SK-N-SH (cell line): Measurements from ENCODE around the gene CYP26C1. TPM values are rescaled to one million over a fixed set of nuclear protein-coding genes. Genes with fewer than 3 reads are reported as not detected.
A peak's percentile ranks its signal among the peaks of the same experiment; 100 is the strongest.

Source experiments
- CTCF ChIA-PET: fragments of 300-600, 350-600 bp; formaldehyde crosslinking; extraction: SDS; loops from one replicate; lab custom pipeline; 2021; lab: Yijun Ruan, JAX
- POLR2A ChIA-PET: fragments of 350-600 bp; sonication (Branson Sonifier 250); formaldehyde crosslinking; extraction: SDS; loops from one replicate; lab custom pipeline; 2020; ENCODE audit warnings: antibody characterized with exemption, inconsistent platforms; lab: Yijun Ruan, JAX
- DNase-seq: peaks from one replicate; pipeline ENCODE4 v3.0.0; 2012
- H2AFZ ChIP-seq: fragments of 200-600 bp; sonication (generic); 2 replicates; pipeline ENCODE4 v1.8.1; 2016; ENCODE audit warnings: antibody characterized with exemption, mild to moderate bottlenecking, low read depth
- H3F3A ChIP-seq: fragments of 200-600 bp; sonication (generic); replicated peaks from 2 replicates; pipeline ENCODE3; 2016; ENCODE audit warnings: antibody characterized with exemption, mild to moderate bottlenecking; ENCODE audit not compliant: insufficient read depth
- H3K27ac ChIP-seq, 2 experiments: fragments of 200-500 bp in 1 of 2; fragments of 200-600 bp in 1 of 2; sonication (Bioruptor generic) in 1 of 2; sonication (generic), shearing (Covaris generic) in 1 of 2; 2 replicates each; pipeline versions ENCODE4 v1.5.1 to v1.6.1; 2014 to 2016; ENCODE audit warnings: low read depth in 2 of 2, inconsistent platforms in 1 of 2, low read length in 1 of 2, mild to moderate bottlenecking in 1 of 2, mixed read lengths in 1 of 2
- H3K27me3 ChIP-seq: fragments of 200-600 bp; sonication (generic), shearing (Covaris generic); 2 replicates; pipeline ENCODE4 v1.6.1; 2016; ENCODE audit warnings: mixed run types; ENCODE audit not compliant: insufficient read depth
- H3K36me3 ChIP-seq, 2 experiments: fragments of 200-500 bp in 1 of 2; fragments of 200-600 bp in 1 of 2; sonication (Bioruptor generic) in 1 of 2; sonication (generic) in 1 of 2; replicated peaks in 1 of 2; 2 replicates each; pipeline versions ENCODE3 to v1.5.1; 2014 to 2016; ENCODE audit warnings: low read length in 1 of 2, mild to moderate bottlenecking in 1 of 2; ENCODE audit not compliant: insufficient read depth in 2 of 2, control insufficient read depth in 1 of 2
- H3K4me1 ChIP-seq, 2 experiments: fragments of 200-500 bp in 1 of 2; fragments of 200-600 bp in 1 of 2; sonication (Bioruptor generic) in 1 of 2; sonication (generic), shearing (Covaris generic) in 1 of 2; 2 replicates each; pipeline versions ENCODE4 v1.5.1 to v1.6.1; 2014 to 2016; ENCODE audit warnings: low read depth in 1 of 2, low read length in 1 of 2, mixed run types in 1 of 2; ENCODE audit not compliant: insufficient read depth in 2 of 2, control insufficient read depth in 1 of 2
- H3K4me2 ChIP-seq: fragments of 200-600 bp; sonication (generic), shearing (Covaris generic); 2 replicates; pipeline ENCODE4 v1.6.1; 2017; ENCODE audit warnings: mixed run types
- H3K4me3 ChIP-seq, 2 experiments: fragments of 200-500 bp in 1 of 2; fragments of 200-600 bp in 1 of 2; sonication (Bioruptor generic) in 1 of 2; sonication (generic), shearing (Covaris generic) in 1 of 2; 2 replicates each; pipeline versions ENCODE4 v1.5.1 to v1.8.1; 2014 to 2016; ENCODE audit warnings: low read depth in 2 of 2, inconsistent platforms in 1 of 2, low read length in 1 of 2, mild to moderate bottlenecking in 1 of 2, mixed read lengths in 1 of 2, moderate library complexity in 1 of 2
- H3K79me2 ChIP-seq: fragments of 200-600 bp; sonication (generic); 2 replicates; pipeline ENCODE4 v1.8.1; 2017; ENCODE audit warnings: mild to moderate bottlenecking; ENCODE audit not compliant: insufficient read depth
- H3K9ac ChIP-seq: fragments of 200-600 bp; sonication (generic); 2 replicates; pipeline ENCODE4 v1.6.1; 2017; ENCODE audit warnings: mixed run types
- H3K9me2 ChIP-seq: fragments of 200-600 bp; sonication (generic); 2 replicates; pipeline ENCODE4 v1.6.1; 2017; ENCODE audit warnings: mixed run types
- H3K9me3 ChIP-seq: fragments of 200-600 bp; sonication (generic); 2 replicates; pipeline ENCODE4 v1.6.1; 2017; ENCODE audit warnings: mixed run types, mild to moderate bottlenecking, moderate library complexity
- H4K20me1 ChIP-seq: fragments of 200-600 bp; sonication (generic); 2 replicates; pipeline ENCODE4 v1.6.1; 2017; ENCODE audit warnings: mild to moderate bottlenecking, mixed run types; ENCODE audit not compliant: insufficient read depth
- EP300 ChIP-seq, 2 experiments: IDR thresholded peaks; 2 replicates each; pipeline versions ENCODE4 v1.4.0 to v1.6.1; 2012; ENCODE audit warnings: borderline replicate concordance in 1 of 2, low read depth in 1 of 2, low read length in 1 of 2
- FOSL2 ChIP-seq: IDR thresholded peaks from 2 replicates; pipeline ENCODE4 v1.4.0; 2012; ENCODE audit warnings: low read depth, mild to moderate bottlenecking, moderate library complexity, borderline replicate concordance
- FOXM1 ChIP-seq: IDR thresholded peaks from 2 replicates; pipeline ENCODE4 v1.4.0; 2012; ENCODE audit warnings: low read depth, mild to moderate bottlenecking
- GABPA ChIP-seq: IDR thresholded peaks from 2 replicates; pipeline ENCODE4 v1.4.0; 2012; ENCODE audit warnings: low read depth, mild to moderate bottlenecking
- MEF2A ChIP-seq: IDR thresholded peaks from 2 replicates; pipeline ENCODE4 v1.4.0; 2012; ENCODE audit warnings: low read depth, borderline replicate concordance
- MXI1 ChIP-seq: IDR thresholded peaks from 2 replicates; pipeline ENCODE4 v1.6.1; 2012; ENCODE audit warnings: mild to moderate bottlenecking, low read depth, low read length, improper control_type of control experiment
- NRF1 ChIP-seq: IDR thresholded peaks from 2 replicates; pipeline ENCODE4 v1.6.1; 2012; ENCODE audit warnings: low read depth, mild to moderate bottlenecking, low read length
- RAD21 ChIP-seq: IDR thresholded peaks from 2 replicates; pipeline ENCODE4 v1.6.1; 2012; ENCODE audit warnings: mild to moderate bottlenecking, low read length
- SMC3 ChIP-seq: IDR thresholded peaks from 2 replicates; pipeline ENCODE4 v1.6.1; 2012; ENCODE audit warnings: low read depth, low read length, improper control_type of control experiment
- WGBS: methylation state at CpG from one replicate; pipeline ENCODE4 v1.1.6; 2017; ENCODE audit warnings: low lambda C conversion rate; 5-methylcytosine and 5-hydroxymethylcytosine counted together
- polyA plus RNA-seq, 3 experiments: library from polyadenylated mRNA; depleted of rRNA; stranded (reverse); fragments of >200 nt; gene quantifications; 2 replicates each; pipeline ENCODE4 v1.2.3, GENCODE V29; 2012
- TF ChIP-seq, protein P1 (sequence below): IDR thresholded peaks from 2 replicates; pipeline ENCODE4 v1.6.1; 2012; ENCODE audit warnings: mild to moderate bottlenecking, low read depth, low read length, moderate library complexity
- TF ChIP-seq, protein P2 (sequence below): fragments of 200-600 bp; sonication (generic); IDR thresholded peaks from 2 replicates; pipeline ENCODE4 v1.6.1; 2017; ENCODE audit warnings: antibody characterized with exemption, mild to moderate bottlenecking, moderate library complexity

The CYP26C1 gene
- polyA plus RNA-seq, 1 of the 3 experiments (the other 2 are of a cell fraction), result not detected

DNA sequence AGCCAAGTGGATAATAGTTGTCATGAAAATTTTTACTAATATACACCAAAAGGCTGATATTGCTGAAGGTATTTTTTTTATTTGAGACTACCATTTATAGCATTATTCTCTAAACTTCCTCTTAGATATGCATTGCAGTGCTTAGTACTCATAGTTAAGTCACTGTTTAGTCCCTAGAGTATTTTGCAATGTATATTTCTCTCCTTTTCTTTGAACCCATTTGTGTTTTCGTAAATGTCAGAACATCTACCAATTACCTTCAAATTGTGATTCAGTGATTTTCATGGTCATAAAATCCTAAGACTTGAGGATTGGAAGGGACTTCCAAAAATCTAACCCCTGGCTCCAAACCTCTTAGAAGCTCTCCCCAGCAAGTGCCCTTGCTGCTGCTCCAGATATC is 21.5 kb upstream of the CYP26C1 start (continued):
- TF ChIP-seq, protein P1, sequence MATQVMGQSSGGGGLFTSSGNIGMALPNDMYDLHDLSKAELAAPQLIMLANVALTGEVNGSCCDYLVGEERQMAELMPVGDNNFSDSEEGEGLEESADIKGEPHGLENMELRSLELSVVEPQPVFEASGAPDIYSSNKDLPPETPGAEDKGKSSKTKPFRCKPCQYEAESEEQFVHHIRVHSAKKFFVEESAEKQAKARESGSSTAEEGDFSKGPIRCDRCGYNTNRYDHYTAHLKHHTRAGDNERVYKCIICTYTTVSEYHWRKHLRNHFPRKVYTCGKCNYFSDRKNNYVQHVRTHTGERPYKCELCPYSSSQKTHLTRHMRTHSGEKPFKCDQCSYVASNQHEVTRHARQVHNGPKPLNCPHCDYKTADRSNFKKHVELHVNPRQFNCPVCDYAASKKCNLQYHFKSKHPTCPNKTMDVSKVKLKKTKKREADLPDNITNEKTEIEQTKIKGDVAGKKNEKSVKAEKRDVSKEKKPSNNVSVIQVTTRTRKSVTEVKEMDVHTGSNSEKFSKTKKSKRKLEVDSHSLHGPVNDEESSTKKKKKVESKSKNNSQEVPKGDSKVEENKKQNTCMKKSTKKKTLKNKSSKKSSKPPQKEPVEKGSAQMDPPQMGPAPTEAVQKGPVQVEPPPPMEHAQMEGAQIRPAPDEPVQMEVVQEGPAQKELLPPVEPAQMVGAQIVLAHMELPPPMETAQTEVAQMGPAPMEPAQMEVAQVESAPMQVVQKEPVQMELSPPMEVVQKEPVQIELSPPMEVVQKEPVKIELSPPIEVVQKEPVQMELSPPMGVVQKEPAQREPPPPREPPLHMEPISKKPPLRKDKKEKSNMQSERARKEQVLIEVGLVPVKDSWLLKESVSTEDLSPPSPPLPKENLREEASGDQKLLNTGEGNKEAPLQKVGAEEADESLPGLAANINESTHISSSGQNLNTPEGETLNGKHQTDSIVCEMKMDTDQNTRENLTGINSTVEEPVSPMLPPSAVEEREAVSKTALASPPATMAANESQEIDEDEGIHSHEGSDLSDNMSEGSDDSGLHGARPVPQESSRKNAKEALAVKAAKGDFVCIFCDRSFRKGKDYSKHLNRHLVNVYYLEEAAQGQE, result no peak
- no peak for TF ChIP-seq NRF1
- TF ChIP-seq MXI1, result no peak
- TF ChIP-seq EP300 (IDR thresholded peaks at IDR 0.05; ENCODE audit: borderline replicate concordance in 1 of 2, low read depth in 1 of 2, low read length in 1 of 2), result no peak
- no peak for TF ChIP-seq FOSL2
- TF ChIP-seq FOXM1, result no peak
- TF ChIP-seq, all 33 proteins: peak for 0

DNA sequence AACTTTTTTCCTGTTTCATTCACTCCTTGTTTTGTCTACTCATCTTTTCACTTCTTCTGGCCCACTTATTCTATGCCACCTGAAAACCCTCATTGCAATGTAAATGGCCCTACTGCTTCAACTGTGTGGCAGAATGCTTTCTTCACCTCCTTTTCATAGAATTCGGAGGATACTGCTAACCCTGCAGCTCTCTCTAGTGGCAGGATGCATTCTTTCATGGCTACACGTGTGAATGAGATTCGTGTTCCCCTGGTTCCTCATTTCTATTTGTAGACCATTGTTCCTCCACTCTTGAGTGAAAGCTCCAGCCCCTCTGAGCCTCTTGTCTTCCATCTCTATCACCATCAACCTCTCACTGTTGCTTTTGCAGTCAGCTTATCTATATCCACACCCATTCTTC is 20.9 kb upstream of the CYP26C1 start:
- Histone ChIP-seq H3K27me3 (no peaks in the 10 kb centered on the region), H3F3A (no peaks in the 10 kb centered on the region)
- TF ChIP-seq, protein P2, sequence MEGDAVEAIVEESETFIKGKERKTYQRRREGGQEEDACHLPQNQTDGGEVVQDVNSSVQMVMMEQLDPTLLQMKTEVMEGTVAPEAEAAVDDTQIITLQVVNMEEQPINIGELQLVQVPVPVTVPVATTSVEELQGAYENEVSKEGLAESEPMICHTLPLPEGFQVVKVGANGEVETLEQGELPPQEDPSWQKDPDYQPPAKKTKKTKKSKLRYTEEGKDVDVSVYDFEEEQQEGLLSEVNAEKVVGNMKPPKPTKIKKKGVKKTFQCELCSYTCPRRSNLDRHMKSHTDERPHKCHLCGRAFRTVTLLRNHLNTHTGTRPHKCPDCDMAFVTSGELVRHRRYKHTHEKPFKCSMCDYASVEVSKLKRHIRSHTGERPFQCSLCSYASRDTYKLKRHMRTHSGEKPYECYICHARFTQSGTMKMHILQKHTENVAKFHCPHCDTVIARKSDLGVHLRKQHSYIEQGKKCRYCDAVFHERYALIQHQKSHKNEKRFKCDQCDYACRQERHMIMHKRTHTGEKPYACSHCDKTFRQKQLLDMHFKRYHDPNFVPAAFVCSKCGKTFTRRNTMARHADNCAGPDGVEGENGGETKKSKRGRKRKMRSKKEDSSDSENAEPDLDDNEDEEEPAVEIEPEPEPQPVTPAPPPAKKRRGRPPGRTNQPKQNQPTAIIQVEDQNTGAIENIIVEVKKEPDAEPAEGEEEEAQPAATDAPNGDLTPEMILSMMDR, result peak; percentile 56
- peak; percentile 49 for TF ChIP-seq SMC3
- TF ChIP-seq MEF2A, result no peak
- no peak for TF ChIP-seq GABPA
- TF ChIP-seq RAD21, result peak; percentile 53
- TF ChIP-seq, all 33 proteins: peak for 3
- Histone ChIP-seq H3K4me3 (no peak overlapping the region), H3K79me2 (no peaks in the 10 kb centered on the region), H3K9ac (no peak overlapping the region), H3K36me3 (no peaks in the 10 kb centered on the region), H2AFZ (no peak overlapping the region), H3K9me2 (no peaks in the 10 kb centered on the region), H3K9me3 (no peaks in the 10 kb centered on the region), H4K20me1 (no peaks in the 10 kb centered on the region), H3K4me1 (peaks cover 0 to under 1% of the 10 kb centered on the region in 2 experiments; a peak in 2 of 4 replicates), H3K4me2 (no peak overlapping the region), H3K27ac (no peak overlapping the region)
- ChIA-PET CTCF (no interaction called here), POLR2A (no interaction called here)
- WGBS, result 89% methylated on average over 3 of the region's 3 CpGs
- DNase-seq, result no peak
